ENCODE data around the gene C19orf18.
A peak's percentile ranks its signal among the peaks of the same experiment; 100 is the strongest.
"Not testable (repeated sequence)": the region's sequence is repeated elsewhere in the genome, so short reads cannot be mapped to it uniquely, and the experiment has no call there.

C19orf18 gene

DNA sequence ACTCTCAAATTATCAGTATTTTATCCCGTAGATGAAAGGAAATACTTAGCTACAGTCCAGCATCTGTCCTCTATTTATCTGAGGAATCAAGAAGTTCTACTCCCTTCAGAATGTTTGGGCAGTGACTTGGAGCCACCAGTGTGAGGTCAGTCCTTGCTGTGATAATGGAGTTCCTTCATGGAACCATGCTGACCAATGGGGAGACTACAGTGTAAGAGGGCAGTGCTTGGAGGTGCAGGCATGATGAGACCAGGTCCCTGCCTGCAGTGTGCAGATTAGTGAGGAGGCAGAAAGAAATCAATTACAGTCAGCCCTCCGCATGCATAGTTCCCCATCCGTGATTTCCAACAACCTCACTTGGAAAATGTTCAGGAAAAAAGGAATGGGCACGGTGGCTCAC lies at the start of gene C19orf18:
C19orf18 (minus strand) TSS at position 101 of the 400 bp plus-strand sequence. CDS start 102 bp downstream, outside the sequence.
- DNase-seq = no peak

DNA sequence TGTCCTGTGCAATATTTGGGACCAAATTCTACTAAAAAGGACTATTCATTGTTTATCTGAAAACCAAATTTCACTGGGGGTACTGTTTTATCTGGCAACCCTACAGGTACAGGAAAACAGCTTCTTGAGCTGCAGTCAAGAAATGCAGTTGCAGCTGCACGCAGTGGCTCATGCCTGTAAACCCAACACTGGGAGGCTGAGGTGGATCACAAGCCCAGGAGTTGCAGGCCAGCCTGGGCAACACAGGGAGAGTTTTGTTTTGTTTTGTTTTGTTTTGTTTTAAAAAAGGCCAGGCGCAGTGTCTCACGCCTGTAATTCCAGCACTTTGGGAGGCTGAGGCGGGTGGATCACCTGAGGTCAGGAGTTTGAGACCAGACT lies 47.9 kb upstream of the C19orf18 start:
- DNase-seq = no peak

DNA sequence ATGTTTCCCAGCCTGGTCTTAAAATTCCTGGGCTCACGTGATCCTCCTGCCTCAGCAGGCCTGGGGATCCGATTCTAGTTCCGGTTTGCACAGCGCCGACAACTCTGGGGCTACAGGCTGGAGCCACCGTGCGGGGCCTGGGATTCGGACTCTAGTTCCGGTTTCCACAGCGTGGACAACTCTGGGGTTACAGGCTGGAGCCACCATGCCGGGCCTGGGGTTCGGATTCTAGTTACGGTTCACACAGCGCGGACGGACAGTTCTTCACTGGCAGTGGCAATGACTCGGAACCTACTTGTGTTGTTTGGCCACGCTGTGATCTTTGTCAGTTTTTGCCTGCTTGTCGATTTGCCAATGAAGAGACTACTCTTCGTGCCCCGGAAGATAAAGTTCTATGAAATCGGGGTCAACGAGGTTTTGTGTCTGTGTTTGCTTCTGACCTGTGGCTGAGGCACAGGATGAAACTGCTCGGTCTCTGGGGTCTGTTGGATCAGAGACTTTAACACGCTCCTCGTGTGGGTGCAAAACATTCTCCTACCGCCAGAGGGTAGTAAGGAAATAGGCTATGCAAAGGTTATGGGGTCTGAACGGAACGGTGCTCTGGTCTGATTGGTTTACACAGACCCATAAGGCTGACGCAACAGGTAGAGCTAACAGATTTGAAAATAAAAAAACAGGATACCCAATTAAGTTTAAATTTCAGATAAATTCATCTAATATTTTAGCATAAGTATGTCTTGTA lies 47.4 kb upstream of the C19orf18 start:
- peak; percentile 32 for DNase-seq

DNA sequence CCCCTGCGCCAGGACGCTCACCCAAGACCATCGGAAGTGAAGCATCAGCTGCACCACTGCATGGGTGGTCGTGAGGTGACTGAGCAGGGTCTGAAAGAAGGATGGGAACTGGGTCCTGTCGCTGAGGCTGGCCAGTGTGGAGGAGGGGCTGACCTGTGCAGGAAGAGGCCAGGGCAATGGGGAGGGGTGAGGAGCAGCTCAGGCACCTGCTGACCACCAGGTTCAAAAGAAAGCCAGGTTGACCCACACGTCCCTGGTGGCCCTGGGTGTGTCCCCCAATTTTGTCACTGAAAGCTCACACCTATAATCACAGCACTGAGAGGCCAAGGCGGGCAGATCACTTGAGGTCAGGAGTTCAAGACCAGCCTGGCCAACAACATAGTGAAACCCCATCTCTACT lies 45.8 kb upstream of the C19orf18 start:
- no peak for DNase-seq

DNA sequence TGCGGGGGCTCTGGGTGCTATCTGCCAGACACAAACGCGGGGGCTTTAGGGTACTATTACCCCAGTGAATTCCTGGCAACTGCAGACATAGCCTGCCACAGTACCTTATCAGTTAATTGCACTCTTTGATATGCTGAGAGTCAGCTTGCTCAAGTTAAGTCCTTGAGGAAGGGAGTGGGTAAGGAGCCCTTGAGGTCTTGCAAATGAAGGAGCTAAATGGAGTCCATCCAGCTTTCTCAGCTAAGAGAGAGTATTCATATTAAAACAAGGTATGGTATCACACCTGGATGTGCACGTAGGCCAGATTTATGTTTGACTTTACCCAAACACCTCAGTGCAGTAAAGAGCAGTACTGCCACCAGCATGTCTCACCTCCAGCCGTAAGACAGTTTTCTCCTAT lies 39.8 kb upstream of the C19orf18 start:
- DNase-seq = no peak

DNA sequence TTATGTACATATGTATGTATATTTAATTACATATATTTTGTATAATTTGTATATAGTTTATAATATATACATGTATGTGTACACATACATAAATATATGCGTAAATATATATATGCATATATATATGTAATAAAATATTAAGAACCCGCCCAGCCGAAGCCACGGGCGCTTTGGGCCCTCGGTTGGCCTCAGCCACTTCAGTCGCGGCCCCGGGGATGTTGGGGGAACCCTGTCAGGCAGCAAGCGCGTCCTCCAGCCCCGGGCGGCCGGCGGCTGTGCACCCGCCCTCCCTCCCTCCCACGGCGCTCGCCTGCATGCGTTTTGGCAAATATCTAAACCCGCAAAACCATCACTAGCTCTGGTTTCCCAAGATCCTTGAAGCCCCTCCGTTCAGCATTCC lies 36.2 kb upstream of the C19orf18 start:
- no peak for DNase-seq

DNA sequence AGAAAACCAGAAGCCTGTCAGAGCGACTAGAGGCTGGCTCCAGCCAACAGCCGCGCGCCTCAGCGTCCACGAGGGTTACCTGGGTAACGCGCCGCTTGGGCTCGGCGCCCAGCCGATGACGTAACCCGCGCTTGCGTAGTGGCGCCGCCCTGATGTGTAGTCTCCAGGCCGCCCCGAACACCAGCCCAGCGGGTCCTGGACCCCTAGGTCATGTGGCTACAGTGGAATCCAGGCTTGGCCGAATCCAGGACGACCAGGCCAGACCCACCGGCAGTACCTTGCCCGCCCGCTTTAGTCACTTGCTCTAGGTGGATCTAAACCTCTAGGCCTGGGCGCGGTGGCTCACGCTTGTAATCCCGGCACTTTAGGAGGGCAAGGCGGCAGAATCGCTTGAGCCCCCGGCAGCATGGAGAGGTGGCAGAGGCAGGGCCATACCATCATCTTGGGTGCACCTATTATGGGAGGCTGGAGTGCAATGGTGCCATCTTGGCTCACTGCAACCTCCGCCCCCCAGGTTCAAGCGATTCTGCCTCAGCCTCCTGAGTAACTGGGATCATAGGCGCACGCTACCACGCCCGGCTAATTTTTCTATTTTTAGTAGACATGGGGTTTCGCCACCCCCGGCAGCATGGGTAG lies 35.5 kb upstream of the C19orf18 start:
- DNase-seq = peak; percentile 87

DNA sequence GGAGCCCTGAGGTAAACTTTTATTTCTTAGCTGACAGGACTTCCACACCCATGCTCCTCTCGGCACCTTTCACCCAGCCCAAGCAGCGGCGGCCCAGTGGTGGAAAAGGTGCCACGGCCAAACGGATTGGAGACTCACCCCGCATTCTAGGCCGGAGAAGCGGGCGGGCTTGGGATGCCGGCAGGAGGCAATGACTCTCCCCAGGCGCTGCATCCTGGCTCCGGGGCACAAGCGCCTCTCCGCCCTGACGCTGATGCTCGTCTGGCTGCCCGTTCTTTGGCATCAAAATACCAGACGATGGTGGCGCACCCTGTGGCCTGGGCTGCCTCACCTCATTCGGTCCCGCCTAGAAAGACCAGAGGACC lies 34.9 kb upstream of the C19orf18 start:
- DNase-seq = no peak

DNA sequence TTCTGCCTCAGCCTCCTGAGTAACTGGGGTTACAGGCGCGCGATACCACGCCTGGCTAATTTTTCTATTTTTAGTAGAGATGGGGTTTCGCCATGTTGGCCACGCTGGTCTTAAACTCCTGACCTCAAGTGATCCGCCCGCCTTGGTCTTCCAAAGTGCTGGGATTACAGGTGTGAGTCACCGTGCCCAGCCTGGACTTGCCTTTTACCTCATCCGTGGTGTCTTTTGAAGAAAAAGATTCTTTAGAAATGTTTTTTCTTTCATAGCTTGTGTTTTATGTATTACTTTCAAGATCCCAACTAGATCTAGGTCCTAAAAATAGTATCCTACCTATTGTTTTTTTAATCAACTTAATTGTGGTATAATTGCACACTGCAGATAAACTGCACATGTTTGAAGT lies 34.5 kb upstream of the C19orf18 start:
- not testable (repeated sequence) for DNase-seq

DNA sequence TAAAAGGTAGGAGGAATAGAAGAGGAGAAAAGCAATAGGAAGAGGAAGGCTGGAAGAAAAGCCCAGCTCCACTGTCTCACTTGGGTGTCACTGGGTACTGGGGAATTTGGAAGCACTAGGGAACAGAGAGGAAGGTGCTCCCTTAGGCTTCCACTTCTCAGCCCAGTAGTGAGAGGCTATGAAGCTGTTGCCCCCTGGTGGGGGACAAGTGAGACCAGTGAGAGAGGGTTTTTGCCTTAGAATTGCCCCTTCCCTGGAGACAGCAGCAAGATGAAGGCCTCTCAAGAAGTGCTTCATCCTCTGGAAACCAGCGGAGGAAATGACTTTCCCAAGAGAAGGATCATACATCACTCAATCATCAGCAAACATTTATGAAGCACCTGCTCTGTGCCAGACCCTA lies 33.0 kb upstream of the C19orf18 start:
- DNase-seq = no peak

DNA sequence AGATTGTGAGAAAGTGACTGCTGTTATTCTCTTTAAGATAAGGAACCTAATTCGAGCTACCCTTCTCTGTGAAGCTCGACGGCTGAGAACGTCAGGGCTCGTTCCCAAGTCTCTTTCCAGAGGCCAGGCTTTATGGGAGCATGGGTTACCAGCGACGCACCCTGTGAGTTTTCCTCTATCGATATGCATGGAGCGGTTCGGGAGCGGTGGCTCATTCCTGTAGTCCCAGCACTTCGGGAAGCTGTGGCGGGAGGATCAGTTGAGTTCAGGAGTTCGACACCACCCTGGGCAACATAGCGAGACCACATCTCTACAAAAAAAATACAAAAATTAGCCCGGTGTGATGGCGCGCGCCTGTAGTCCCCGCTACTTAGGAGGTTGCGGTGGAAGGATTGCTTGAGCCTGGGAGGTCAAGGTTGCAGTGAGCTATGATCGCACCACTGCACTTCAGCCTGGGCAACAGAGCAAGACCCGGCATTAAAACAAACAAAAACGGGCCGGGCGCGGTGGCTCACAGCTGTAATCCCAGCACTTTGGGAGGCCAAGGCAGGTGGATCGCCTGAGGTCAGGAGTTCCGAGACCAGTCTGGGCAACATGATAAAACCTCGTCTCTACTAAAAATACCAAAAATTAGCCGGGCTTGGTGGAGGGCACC lies 29.0 kb upstream of the C19orf18 start:
- DNase-seq = no peak

DNA sequence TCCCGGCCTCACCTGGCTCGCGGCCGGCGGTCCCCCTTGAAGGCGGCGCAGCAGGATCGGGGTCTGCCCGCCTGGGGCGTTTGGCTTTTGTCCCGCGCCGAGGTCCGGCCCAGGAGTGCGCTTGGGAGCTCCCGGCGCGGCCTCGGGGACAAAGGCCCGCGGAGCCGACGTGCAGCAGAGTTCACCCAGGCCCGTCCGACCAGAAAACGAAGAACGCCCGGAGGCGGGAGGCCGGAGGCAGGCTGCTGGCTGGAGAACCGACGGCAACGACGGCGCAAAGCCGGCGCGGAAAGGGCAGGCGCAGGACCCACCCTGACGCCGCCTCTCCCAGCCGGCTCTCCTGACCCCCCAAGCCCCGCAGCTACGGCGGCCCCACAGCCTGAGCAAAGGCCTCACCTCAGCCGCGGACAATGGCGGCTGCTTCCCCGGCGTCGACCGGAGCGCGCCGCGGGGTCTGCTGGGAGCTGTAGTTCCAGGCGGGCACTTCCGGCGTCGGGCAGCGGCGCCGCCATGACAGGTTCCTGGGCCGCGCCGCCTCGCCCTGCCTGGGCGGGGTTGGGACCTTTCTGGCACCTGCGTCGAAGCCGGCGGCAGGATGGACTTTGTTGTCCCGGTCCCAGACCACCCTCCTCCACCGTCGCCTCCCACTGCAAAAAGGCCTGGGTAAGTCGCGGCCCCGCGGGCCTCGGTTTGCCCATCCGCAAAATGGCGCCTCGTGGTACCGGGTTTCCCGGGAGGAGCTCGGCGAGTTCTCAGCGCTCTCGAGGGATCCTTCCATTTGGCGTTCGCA lies 28.2 kb upstream of the C19orf18 start, which contains the start of gene ZNF606:
ZNF606 (minus strand) TSS at position 437 of the 790 bp plus-strand sequence. CDS start 1,501 bp downstream, outside the sequence.
- peak; percentile 72 for DNase-seq

DNA sequence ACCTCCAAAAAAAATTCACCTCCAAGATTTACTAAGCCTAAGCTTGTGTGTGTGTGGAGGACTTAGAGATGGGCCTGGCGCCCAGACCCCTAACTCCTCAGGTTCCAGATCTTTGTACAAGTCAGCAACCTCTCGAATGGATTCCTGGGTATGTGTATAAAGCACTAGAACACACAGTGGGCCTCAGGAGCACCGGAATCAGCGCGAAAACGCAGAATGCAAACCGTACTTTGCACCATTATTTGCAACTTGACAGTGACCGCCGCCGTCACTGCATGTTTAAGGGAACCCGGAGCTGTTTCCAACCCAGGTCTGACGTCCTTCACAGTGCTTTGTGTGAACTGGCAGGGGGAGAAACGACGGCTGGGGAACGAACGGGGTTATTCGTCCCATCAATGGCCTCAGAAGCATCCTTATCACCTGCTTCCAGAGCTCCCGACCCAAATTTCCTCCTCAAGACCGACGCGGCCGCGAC lies 27.6 kb upstream of the C19orf18 start:
- peak; percentile 25 for DNase-seq

DNA sequence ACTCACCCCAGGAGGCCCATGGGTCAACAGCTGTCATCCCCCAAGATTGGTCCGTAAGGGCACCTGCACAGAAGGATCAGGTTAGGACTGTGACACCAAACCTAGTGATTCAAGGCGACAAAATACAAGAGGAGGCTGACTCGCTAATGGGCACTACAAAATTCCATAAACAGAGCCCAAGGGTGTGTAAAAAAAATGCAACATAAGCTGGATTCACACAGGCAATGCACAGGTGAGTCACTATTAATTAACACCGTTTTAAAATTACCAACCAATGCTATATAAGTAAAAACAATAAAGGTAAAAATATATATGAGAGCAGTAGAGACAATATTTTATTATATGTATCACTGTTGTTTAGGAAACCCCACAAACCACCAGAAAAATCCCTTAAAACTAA lies 26.3 kb upstream of the C19orf18 start:
- DNase-seq = no peak

DNA sequence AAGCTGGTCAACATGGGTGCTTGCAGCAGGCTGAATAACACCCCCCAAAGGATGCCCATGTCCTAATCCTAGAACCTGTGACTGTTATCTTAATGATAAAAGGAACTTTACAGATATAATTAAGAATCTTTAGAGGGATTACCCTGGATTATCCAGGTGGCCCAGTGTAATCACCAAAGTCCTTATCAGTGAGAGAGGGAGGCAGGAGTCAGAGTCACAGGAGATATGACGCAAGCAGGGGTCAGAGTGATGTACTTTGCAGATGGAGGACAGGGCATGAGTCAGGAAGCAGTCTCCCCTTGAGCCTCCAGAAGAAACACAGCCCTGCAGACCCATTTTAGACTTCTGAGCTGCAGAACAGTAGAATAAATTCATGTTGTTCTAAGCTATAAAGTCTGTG lies 18.5 kb upstream of the C19orf18 start:
- DNase-seq = no peak

DNA sequence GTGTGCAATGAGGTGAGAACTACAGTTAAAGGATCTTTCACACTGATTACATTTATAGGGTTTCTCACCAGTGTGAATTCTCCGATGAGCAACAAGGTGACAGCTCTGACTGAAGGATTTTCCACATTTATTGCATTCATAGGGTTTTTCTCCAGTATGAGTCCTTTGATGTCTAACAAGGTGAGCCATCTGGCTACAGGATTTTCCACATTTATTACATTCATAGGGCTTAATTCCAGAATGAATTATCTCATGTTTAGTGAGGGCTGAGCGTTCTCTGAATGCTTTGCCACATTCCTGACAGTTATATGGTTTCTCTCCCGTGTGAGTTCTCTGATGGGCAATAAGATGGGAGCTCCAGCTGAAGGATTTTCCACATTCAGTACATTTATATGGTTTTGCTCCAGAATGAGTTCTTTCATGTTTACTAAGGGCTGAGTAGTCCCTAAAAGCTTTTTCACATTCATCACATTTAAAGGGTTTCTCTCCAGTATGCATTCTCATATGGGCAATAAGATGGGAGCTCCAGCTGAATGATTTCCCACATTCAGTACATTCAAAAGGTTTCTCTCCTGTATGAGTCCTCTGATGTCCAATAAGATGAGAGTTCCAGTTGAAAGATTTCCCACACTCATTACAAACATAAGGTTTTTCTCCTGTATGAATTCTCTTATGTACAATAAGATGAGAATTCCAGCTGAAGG lies 4.4 kb upstream of the C19orf18 start:
- no peak for DNase-seq

DNA sequence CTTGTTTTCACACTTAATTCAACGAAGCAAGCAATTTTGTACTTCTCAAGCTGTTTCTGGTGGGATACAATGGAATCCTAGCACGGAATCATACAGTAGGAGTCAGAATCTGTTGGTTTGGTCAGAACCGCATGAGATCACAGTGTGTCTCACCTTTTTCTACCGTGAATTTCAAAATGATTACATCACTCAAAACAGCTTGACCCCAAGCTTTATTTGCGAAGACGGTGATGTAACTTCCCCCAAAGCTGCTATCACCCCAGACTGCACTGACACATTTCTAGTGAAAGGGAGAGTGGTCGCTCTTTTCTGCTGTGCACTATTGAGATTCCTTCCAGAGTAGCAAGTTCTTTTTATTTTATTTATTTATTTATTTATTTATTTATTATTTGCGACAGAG lies 9.6 kb downstream of the C19orf18 start:
- no peak for DNase-seq

DNA sequence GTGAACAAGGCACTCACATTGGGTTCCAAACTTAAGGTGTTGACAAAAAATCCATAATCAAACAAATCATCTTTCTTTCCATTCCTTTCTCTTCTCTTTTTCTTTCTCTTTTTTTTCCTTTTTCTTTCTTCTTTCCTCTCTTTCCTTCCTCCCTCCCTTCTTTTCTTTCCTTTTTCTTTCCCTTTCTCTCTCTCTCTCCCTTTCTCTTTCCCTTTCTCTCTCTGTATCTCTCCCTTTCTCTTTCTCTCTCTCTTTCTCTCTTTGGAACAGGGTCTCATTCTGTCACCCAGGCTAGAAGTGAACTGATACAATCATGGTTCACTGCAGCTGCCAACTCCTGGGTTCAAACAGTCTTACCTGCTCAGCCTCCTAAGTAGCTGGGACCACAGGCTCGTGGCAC lies 12.5 kb downstream of the C19orf18 start:
- no peak for DNase-seq

DNA sequence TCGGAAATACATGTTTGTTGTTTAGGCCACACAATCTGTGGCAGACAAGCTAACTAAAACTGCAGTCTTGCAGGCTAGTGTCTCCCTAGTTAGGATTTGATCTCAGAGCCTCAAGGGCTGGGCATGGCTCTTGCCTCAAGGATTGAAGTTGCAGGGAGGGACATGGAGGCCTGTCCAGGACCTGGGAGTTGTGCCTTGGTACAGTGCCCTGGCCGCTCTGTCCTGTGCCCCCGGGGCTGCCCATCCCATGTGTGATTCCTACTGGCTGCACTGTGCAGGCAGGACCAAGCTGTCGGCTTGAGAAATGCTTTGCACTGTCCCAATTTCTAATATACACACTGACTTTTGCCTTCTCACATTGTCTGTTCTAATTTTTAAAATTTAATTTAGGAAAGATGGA lies 19.3 kb downstream of the C19orf18 start:
- DNase-seq = no peak

DNA sequence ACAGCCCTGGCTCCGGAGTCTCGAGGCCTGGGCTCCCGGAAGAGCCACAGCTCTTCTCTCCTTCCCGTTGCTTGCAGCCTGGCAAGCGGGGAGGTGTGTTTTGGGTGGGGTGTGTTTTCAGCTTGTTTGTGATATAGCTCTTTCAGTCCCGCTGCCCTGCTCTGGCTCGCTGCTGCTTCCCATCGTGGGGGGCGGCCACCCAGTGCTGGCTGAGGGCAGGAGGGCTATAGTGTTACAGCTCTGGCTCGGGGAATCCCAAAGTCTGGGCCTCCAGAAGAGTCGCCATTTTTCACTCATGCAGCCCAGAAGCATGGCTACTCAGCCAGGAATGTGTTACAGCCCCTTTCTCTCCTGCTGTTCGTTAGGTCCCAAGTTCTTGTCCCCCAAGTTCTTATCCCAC lies 24.6 kb downstream of the C19orf18 start:
- DNase-seq = no peak

DNA sequence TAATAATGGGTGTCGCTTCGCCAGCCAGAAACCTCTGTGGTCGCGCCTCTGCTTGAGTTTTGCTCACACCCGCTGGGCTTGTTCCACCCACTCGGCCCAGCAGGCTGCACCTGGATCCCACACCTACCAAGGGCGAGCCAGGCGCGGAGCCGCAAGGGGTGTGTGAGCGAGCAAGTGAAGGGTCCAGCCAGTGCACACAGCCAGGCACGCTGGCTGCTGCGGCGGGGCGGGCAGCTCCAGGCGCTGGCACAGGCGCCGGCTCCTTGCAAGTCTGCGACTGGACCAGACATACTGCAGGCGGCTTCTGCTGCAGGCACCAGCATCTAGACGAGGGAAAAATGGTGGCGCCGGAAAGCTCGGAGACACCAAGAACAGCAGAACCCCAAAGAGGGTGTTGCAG lies 25.0 kb downstream of the C19orf18 start:
- DNase-seq = no peak

DNA sequence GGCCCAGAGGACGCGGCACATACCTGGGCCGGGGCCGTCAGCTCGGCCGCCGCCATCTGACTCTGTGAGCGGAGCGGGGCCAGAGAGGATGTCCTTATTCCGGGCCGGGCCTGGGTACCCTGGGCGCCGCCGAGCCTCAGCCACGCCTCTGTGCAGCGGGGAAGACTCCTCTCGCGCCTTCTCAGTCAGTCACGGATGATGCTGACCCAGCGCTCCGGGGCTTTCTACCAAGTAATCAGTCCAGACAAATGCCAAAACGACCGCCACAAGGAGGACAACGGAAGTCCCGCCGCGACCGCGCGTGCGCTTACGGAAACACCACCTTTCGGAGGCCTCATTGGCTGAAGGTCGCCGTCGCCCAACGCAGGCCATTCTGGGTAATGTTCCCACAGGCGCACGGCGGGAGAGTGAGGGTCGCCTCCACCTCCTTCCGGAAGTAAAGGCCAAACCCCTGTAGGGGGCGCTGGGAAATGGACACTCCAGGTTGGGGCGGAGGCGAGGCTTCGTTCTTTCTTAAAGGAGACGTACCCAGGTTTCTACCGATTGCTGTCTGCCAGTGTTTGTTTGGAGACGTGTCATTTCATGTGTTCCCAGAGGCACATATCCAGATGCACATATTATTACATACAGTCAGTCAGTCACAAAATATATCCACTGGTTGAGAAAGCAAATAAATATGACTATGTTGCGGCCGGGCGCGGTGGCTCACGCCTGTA lies 26.8 kb downstream of the C19orf18 start, which contains the start of gene ZNF256:
ZNF256 (minus strand) TSS at position 288 of the 716 bp plus-strand sequence; CDS start at position 56, 232 bp downstream.
- peak; percentile 90 for DNase-seq
